Fibroblast of pulmonary artery (primary cell): ENCODE results near the gene DNAJB6.

Experiments used
- DNase-seq: peaks from one replicate; pipeline ENCODE4 v3.0.0-alpha.2; 2010; ENCODE audit warnings: low read depth
- H3K4me3 ChIP-seq: replicated peaks from 2 replicates; pipeline ENCODE4 v1.5.1; 2011; ENCODE audit warnings: low read depth, mild to moderate bottlenecking, control low read depth, low read length, moderate library complexity
- TF ChIP-seq, protein P1 (sequence below): IDR thresholded peaks from 2 replicates; pipeline ENCODE4 v1.5.1; 2011; ENCODE audit warnings: mild to moderate bottlenecking, control low read depth, low read length, inconsistent platforms; ENCODE audit errors: missing control alignments

Gene DNAJB6

DNA sequence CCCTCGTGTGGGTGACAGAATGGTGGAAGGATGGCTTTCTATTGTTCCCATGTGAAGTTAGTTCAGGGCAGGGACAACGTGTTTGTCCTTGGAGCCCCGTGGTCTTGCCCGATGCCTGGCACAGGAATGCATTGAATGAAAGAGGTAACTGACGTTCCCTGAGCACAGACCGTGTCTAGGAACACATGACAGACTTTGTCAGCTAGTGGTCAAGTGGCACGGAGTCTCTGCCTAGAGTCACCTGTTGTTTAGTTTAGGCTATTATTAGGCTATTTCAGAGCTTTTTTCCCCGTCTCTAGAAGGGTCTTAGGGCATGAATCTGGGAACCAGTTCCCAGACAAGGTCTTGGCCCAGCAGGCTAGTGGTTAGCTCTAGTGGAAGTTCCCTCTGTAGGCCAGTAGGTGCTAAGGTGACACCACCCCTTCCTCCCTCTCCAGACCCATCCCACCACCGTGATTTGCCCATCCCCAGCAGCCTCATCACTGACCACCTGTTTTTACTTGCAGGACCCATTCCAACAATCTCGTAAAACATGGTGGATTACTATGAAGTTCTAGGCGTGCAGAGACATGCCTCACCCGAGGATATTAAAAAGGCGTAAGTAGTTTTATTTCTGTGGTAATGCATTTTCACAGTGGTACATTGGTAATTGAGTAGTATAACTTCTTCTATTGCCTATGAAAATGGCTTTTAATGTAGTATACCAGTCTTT lies 21.4 kb downstream of the DNAJB6 start:
- no peak overlapping the region for H3K4me3 ChIP-seq
- TF ChIP-seq, protein P1, sequence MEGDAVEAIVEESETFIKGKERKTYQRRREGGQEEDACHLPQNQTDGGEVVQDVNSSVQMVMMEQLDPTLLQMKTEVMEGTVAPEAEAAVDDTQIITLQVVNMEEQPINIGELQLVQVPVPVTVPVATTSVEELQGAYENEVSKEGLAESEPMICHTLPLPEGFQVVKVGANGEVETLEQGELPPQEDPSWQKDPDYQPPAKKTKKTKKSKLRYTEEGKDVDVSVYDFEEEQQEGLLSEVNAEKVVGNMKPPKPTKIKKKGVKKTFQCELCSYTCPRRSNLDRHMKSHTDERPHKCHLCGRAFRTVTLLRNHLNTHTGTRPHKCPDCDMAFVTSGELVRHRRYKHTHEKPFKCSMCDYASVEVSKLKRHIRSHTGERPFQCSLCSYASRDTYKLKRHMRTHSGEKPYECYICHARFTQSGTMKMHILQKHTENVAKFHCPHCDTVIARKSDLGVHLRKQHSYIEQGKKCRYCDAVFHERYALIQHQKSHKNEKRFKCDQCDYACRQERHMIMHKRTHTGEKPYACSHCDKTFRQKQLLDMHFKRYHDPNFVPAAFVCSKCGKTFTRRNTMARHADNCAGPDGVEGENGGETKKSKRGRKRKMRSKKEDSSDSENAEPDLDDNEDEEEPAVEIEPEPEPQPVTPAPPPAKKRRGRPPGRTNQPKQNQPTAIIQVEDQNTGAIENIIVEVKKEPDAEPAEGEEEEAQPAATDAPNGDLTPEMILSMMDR: no peak
- DNase-seq: no peak

DNA sequence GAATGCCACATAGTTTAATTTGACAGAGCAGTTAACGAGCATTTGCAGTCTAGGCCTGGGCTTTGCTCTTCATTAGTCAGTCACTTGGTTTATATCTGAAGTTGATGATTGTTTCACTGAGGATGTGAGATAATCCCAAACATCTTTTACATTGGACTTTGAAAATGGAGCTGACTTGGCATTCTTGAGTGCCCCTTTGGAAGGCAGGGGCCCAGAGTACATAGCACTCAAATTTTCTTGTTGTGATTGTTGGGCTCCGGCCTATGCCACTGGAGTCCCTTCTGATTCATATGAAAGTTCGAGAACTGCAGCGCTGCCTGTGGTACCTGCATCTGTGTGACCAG lies 21.9 kb downstream of the DNAJB6 start:
- H3K4me3 ChIP-seq: no peak overlapping the region
- no peak for DNase-seq
- TF ChIP-seq, protein P1: no peak

DNA sequence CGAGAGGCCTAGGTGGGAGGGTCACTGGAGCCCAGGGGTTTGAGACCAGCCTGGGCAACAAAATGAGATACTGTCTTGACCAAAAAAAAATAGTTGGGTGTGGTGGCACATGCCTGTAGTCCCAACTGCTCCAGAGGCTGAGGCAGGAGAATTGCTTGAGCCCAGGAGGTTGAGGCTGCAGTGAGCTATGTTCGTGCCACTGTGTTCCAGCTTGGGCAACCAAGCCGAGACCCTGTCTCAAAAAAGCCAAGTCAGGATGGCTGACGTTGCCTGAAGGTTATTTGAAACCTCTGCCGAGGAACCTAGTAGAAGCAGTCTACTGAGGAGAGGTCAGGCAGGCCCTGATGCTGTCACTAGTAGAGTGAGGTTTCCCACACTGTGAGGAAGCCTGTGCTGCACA lies 22.8 kb downstream of the DNAJB6 start:
- DNase-seq: no peak
- H3K4me3 ChIP-seq: no peak overlapping the region
- TF ChIP-seq, protein P1: no peak

DNA sequence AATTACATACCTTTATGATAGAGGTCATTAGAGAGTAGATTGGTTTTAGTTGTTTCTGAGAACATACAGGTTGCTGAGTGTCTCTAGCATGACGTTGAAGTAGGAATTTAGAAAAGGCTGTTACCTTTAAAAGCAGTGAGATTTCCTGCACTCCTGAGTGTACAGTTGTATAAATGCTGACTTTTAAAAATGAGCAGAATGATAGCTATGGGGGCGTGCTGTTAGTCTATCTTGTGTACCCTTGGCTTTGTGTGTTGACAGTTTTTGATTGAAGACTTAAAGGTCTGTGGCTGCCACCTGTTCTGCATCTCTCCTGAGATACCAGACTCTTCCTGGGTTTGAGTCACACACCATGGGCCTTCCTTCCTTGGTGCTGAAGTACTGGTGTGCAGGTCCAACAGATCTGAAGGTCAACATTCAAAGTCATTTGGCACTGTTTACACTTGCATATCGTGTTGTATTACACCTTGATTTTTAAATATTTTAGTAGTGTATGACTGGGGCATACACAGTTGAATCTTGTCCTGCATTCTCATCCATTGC lies 23.8 kb downstream of the DNAJB6 start:
- no peak for DNase-seq
- TF ChIP-seq, protein P1: no peak
- H3K4me3 ChIP-seq: no peak overlapping the region

DNA sequence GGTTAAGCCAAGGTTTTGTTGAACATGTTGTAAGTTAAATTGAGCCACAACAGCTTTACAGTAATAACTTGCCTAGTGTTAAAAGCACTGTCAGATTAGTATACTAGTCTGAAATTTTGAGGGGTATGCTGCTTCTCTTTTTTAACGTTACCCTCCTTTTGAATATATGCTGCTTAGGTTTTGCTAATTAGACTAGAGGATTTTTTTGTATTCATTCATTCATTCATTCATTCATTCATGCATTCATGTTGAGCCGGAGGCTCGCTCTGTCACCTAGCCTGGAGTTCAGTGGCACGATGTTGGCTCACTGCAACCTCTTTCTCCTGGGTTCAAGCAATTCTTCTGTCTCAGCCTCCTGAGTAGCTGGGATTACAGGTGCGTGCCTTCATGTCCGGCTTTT lies 24.7 kb downstream of the DNAJB6 start:
- DNase-seq: no peak
- TF ChIP-seq, protein P1: no peak
- H3K4me3 ChIP-seq: no peak overlapping the region

DNA sequence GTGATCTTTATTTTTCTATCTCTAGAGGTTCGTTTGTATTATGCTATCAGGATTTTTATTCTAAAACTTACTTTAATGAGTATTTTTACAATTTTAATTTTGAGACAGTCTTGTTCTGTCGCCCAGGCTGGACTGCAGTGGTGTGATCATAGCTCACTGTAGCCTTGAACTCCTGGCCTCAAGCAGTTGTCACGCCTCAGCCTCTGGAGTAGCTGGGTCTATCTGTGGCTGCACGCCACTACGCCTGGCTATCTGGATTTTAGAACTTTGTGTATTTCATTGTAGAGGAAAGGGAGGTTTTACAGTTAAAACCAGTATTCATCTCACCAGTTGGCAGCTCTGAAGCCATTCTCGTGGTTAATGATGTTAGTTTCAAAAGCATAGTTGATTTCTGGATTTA lies 25.9 kb downstream of the DNAJB6 start:
- H3K4me3 ChIP-seq: no peak overlapping the region
- DNase-seq: no peak
- TF ChIP-seq, protein P1: no peak

DNA sequence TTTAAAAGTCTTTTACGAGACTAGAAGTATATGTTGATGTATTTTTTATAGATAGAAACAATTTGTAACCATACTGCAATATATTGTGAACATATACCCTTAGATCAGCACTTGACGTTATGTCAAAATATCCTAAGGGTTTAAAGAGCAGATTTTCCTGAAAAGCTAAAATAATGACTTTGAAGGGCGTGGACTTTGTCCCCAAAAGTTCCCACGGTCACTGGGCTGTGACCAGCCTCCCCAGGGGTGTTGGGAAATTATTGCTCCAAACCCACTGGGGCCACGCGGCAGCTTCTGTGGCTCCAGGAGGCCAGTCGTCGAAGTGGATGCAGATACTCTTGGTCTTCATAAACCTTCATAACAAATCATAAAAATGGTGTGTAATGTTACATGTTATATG lies 29.9 kb downstream of the DNAJB6 start:
- H3K4me3 ChIP-seq: no peak overlapping the region
- DNase-seq: no peak
- TF ChIP-seq, protein P1: no peak
